Stimulated activated CD8-positive, alpha-beta memory T cell treated with anti-CD3 and anti-CD28 coated beads, Interleukin-2, amount 100 ng/mL, for 48 hours (primary cell): ENCODE measurements around the gene TNFRSF13B.
"Not testable (repeated sequence)": the region's sequence is repeated elsewhere in the genome, so short reads cannot be mapped to it uniquely, and the experiment has no call there.

Source experiments
- DNase-seq, 2 donors: peaks; one replicate each; pipeline ENCODE4 v3.0.0-alpha.2; 2020; ENCODE audit warnings: low read depth in 2 of 2

The TNFRSF13B gene

DNA sequence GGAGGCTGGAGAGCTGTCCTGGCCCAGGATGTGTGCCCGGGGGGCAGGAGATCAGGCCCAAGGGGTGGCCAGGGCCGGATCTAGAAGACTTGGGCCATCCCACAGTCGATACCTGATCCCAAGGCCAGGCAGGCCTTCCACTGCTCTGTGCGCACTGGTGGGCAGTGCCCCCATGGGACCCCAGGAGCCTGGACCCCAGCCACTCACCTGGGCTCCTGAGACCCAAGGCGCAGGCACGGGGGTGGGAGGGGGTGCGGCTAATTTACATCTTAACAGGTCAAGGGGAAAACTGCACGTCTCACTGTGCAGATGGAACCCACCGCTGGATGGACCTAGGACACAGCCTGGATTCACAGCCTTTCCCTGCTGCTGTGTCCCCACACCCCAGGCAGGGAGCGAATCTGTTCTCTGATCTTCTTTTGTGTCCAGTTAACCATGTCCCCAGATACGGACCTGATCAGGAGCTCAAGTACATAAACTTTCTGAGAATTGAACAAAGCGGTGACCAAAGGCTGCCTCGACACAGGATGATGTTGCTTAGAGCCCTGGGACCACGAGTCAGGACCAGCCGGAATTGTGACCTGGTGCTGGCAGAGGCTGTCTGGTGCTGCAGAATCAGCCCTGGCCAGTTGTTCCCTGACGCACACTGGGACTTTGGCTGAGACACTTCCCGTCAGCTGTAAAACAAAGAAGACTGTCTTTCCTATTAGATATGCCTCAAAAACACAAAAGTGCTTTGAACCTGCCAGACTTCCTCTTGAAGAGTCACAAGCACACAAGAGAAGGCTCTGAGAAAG lies 60.6 kb downstream of the TNFRSF13B start:
- DNase-seq: no peak

DNA sequence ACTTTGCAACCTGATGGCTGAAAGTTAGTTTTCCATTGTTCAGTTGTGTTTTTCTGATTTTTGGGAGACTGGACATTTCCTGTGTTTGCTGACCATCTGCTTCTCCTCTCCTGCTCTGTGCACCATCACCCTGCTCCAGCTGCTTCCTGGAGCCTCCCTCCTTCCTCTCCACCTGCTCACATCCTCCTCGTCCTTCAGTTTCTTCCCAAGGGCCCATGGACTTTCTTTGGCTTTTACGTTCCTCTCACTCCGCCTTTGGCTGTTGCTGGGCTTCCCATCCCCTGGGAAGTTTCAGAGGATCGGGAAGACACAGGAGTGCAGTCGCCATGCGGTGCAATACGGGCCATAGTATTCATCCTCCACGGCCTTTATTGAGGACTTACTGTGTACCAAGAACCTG lies 61.6 kb downstream of the TNFRSF13B start:
- no peak for DNase-seq

DNA sequence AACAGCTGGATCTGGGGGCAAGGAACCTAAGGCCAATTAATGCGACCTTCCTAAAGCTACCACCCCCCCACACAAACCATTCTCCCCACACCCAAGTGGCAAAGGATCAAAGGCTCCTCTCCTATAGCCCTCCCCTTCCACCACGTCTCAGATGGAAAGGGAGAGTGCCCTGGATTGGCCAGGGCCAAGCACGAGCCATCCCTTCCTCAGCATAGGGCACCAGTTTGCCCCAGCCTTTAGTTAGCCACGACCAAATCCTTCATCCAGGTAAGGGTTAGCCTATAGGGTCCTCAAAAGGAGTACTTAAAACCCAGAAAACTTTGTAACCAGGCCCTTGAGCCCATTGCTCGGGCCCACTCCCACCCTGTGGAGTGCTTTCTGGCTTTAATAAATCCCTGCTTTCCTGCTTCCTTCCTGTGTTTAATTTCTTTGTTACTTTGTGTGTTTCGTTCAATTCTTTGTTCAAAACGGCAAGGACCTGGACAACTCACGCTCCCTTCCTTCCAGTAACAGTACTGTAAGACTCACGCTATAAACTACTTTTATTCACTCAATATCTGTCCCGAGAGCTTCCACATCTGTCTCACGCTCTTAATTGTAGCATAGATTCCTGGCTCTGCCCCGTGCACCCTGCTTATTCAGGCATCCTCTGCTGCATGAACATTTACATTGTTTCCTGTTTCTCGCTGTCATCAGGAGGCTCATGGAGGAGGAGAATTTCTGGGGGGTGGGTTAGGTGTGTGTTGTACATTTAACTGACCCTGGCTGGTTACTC lies 62.3 kb downstream of the TNFRSF13B start:
- DNase-seq: no peak

DNA sequence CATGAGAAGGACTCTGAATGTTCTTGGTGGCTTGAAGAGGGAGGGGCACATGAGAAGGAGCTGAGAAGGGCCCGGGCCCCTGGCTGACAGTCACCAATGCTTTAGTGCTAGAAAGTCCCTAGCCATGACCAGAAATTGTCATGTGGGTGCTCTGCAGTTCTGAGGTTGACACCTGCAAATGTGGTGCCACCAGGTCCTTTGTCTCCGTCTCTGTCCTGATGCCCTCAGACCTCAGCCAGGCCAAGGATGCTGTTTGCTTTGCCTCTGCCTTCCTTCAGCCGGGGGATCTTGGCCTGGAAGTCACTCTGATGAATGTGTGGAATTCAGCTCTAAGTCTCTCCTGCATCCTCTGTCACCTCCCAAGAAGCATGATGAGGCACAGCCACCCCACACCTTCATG lies 63.6 kb downstream of the TNFRSF13B start:
- DNase-seq: no peak

DNA sequence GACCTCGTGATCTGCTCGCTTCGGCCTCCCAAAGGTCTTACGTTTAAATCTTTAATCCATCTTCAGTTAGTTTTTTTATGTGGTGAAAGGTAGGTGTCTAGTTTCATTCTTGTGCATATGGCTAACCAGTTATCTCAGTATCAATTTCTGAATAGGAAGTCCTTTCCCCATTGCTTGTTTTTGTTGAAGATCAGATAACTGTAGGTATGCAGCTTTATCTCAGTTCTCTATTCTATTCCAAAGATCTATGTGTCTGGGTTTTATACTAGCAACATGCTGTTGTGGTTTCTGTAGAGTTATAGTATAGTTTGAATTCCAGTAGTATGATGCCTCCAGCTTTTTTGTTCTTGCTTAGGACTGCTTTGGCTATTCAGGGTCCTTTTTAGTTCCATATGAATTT lies 65.2 kb downstream of the TNFRSF13B start:
- no peak for DNase-seq

DNA sequence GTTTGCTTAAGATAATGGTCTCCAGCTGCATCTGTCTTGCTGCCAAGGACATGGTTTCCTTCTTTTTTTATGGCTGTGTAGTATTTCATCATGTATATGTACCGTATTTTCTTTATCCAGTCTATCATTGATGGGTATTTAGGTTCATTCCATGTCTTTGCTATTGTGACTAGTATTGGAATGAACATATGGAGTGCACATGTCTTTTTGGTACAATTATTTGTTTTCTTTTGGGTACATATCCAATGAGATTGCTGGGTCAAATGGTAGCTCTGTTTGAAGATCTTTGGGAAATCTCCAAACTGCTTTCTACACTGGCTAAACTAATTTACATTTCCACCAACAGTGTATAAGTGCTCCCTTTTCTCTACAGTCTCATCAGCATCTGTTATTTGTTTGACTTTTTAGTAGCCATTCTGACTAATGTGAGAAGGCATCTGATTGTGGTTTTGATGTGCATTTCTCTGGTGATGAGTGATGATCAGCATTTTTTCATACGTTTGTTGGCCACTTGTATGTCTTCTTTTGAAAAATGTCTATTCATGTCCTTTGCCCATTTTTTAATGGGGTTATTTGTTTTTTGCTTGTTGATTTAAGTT lies 66.2 kb downstream of the TNFRSF13B start:
- no peak for DNase-seq

DNA sequence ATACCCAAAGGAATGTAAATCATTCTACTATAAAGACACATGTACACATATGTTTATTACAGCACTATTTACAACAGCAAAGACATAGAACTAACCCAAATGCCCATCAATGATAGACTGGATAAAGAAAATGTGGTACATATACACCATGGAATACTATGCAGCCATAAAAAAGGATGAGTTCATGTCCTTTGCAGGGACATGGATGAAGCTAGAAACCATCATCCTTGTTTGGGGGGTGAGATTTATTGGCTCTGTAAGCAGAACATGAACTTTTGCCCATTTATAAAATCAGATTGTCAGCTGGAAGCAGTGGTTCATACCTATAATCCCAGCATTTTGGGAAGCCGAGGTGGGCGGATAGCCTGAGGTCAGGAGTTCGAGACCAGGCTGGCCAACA lies 68.8 kb downstream of the TNFRSF13B start:
- not testable (repeated sequence) for DNase-seq

DNA sequence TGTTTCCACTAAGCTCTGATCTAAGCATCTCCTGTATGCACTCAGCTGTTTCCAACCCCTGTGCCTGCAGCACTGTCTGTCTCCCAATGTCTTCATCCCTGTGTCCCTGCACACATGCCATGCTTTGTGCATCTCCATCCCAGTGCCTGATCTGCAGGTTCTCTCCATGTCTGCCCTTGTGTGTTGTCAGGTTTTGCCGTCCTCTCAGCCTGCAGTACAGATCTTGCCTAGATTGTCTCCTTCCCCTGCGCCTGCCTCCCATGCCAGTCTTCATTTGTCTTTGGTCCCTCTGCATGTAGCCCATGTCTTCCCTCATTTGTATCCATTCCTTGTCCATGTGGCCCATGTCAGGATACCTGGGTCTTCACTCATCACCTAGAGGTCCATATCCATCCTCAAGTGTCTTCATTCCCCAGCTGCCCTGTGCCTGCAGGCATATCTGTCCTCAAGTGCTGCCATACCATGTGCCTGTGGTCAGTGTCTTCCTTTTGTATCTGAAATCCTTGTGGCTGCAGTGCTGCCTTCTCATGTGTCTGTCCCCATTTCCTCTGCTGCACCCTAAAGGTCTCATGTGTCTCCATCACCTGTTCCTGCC lies 71.5 kb downstream of the TNFRSF13B start:
- DNase-seq: no peak

DNA sequence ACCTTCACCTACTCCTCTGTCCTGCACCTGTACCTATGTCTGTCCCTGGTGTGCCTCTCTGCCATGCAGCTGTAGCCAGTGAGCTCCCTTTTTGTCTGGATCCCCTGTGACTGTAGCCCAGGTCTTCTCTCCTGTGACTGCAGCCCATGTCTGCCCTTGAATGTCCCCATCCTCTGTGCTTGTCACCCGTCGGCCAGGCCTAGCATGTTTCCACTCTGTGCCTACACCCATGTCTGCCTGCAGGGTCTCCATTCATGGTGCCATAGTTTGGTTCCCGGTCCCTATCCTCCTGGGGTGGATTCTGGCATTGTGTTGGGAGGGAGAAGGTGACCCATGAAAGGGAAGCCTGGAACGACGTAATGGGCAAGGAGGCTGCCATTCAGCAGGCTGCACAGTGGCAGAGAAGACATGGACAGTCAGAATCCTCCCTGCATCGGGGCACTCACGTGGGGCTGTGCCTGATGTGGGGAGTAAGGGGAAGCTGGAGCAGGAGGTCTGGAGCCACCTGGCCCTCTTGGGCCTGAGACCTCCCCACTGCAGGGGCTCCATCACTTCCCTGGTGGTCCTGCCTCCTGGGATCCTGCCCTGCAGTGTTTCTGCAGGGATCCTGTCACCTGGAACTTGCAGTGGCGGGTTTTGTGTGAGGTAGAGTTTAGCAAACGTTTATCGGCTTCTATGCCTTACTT lies 74.6 kb downstream of the TNFRSF13B start:
- DNase-seq: not testable (repeated sequence)

DNA sequence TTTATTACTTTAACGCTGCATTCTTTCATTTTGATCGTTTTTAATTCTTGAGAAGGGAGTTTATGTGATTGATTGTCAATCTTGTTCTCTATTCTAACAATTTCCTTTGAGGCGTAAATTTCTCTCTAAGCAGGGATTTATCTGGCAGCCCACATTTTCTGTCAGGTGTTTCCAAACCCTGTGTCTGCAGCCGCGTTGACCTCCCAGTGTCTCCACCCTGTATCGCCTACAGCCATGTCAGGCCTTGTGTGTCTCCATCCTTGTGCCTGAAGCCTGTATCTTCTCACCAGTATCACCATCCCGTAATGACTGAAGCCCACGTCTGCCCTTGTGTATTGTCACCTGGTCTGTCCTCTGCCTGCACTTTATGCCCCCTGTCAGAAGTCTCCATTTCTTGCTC lies 75.7 kb downstream of the TNFRSF13B start:
- DNase-seq: not testable (repeated sequence)

DNA sequence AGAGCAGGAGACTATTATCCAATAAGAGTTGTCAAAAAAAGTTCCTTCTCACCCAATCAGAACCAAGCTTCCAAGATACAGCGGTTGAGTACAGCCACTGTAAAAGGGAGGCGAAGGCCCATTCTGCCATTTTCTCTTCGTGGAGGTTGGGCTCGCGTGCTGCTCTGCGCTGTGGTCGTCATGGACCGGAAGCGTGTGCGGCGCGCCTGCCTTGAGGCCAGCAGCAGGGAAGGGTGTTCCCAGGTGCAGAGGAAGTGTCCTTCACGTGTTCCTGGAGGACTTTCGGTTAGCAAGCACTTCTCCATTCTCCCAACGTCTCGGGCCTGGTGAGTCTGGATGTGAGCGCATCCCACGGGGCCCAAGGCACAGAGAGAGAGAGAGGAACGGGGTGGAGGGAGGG lies 78.4 kb downstream of the TNFRSF13B start:
- DNase-seq: not testable (repeated sequence)

DNA sequence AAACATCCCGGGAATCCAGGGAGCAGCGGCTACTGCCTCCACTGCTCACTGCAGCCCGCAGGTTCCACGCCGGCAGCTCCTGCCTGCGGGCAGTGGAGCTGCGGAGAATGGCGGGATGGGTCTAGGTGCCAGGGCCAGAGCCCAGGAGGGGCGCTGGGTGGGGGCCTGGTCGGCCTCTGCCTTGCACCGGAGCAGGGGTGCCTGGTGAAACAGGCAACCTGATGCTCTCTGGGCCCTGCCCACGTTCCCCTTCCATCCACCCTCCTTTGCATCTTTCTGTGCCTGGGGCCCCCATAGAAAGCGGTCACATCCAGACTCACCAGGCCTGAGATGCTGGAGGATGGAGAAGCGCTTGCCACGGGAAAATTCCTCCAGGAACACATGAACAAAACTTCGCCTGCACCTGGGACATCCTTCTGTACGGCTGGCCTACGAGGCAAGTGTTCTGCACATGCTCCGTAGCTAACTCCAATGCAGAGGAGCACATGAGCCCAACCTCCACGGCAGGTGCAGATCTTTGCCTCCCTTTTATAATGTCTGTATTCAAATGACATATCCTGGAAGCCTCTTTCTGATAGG lies 79.0 kb downstream of the TNFRSF13B start:
- not testable (repeated sequence) for DNase-seq

DNA sequence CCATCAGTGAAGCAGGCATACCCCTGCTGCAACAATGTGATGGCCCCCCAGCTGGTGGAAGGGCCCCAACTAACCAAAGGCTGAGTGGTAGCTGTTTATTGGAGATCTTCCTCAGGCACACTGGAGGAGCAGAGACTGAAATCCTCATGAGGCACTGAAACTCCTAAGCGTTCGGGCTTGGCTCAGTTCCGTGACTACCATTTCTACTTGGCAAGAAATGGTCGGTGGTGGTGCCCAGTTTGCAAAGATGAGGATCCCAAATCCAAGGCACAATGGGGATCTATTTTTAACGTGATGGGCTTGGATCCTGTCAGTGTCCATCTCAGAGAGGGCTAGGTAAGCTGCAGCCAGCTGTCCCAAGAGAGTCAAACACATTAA lies 82.8 kb downstream of the TNFRSF13B start:
- DNase-seq: no peak
